H9 (cell line): Measurements from ENCODE around the gene LPP. TPM values are rescaled to one million over a fixed set of nuclear protein-coding genes. Genes with fewer than 3 reads are reported as not detected.

ENCODE experiments used
- DNase-seq: peaks from one replicate; pipeline ENCODE4 v3.0.0-alpha.2; 2017
- H2AFZ ChIP-seq: one replicate; pipeline ENCODE4 v1.6.1; 2013; ENCODE audit warnings: mild to moderate bottlenecking, low read length, control low read depth, moderate library complexity
- H2AK5ac ChIP-seq: 2 replicates; pipeline ENCODE4 v1.6.1; 2013; ENCODE audit warnings: low read length, control low read depth, mixed read lengths; ENCODE audit not compliant: insufficient read length
- H2BK120ac ChIP-seq: one replicate; pipeline ENCODE4 v1.6.1; 2013; ENCODE audit warnings: low read depth, mild to moderate bottlenecking, low read length, control low read depth, inconsistent platforms; ENCODE audit not compliant: poor library complexity, severe bottlenecking
- H2BK12ac ChIP-seq: 2 replicates; pipeline ENCODE4 v1.6.1; 2013; ENCODE audit warnings: low read length, control low read depth, mixed read lengths, low read depth; ENCODE audit not compliant: insufficient read length
- H2BK15ac ChIP-seq: 2 replicates; pipeline ENCODE4 v1.6.1; 2013; ENCODE audit warnings: low read depth, low read length, control low read depth
- H2BK20ac ChIP-seq: one replicate; pipeline ENCODE4 v1.6.1; 2013; ENCODE audit warnings: low read depth, mild to moderate bottlenecking, low read length, control low read depth, inconsistent platforms; ENCODE audit not compliant: poor library complexity, severe bottlenecking
- H2BK5ac ChIP-seq: 2 replicates; pipeline ENCODE4 v1.6.1; 2013; ENCODE audit warnings: low read length, control low read depth, mixed read lengths; ENCODE audit not compliant: insufficient read length
- H3K14ac ChIP-seq: 2 replicates; pipeline ENCODE4 v1.6.1; 2013; ENCODE audit warnings: low read length, control low read depth; ENCODE audit not compliant: insufficient read depth
- H3K18ac ChIP-seq: 2 replicates; pipeline ENCODE4 v1.6.1; 2013; ENCODE audit warnings: low read depth, mild to moderate bottlenecking, mixed read lengths, low read length, control low read depth; ENCODE audit not compliant: insufficient read length
- H3K23ac ChIP-seq: 2 replicates; pipeline ENCODE4 v1.6.1; 2013; ENCODE audit warnings: low read length, control low read depth, mixed read lengths, low read depth; ENCODE audit not compliant: insufficient read length
- H3K23me2 ChIP-seq: 2 replicates; pipeline ENCODE4 v1.6.1; 2013; ENCODE audit warnings: low read depth, mild to moderate bottlenecking, mixed read lengths, low read length, control low read depth; ENCODE audit not compliant: insufficient read length, poor library complexity, severe bottlenecking
- H3K27ac ChIP-seq: 2 replicates; pipeline ENCODE4 v1.5.1; 2013; ENCODE audit warnings: low read length, control low read depth, mixed read lengths, low read depth; ENCODE audit not compliant: insufficient read length
- H3K27me3 ChIP-seq: 2 replicates; pipeline ENCODE4 v1.6.1; 2013; ENCODE audit warnings: low read length, control low read depth, inconsistent platforms; ENCODE audit not compliant: insufficient read depth
- H3K4ac ChIP-seq: 2 replicates; pipeline ENCODE4 v1.6.1; 2013; ENCODE audit warnings: low read depth, mild to moderate bottlenecking, control low read depth, inconsistent platforms, low read length, moderate library complexity
- H3K4me1 ChIP-seq: 2 replicates; pipeline ENCODE4 v1.6.1; 2013; ENCODE audit warnings: low read length, control low read depth, inconsistent platforms; ENCODE audit not compliant: insufficient read depth
- H3K4me2 ChIP-seq: 2 replicates; pipeline ENCODE4 v1.6.1; 2013; ENCODE audit warnings: low read length, control low read depth, mixed read lengths; ENCODE audit not compliant: insufficient read length, insufficient read depth
- H3K56ac ChIP-seq: 2 replicates; pipeline ENCODE4 v1.6.1; 2013; ENCODE audit warnings: low read depth, mild to moderate bottlenecking, mixed read lengths, low read length, control low read depth; ENCODE audit not compliant: insufficient read length
- H3K79me1 ChIP-seq: 2 replicates; pipeline ENCODE4 v1.6.1; 2013; ENCODE audit warnings: low read depth, mild to moderate bottlenecking, moderate library complexity, low read length, control low read depth, inconsistent platforms; ENCODE audit not compliant: insufficient read depth, poor library complexity, severe bottlenecking
- H3K79me2 ChIP-seq: 2 replicates; pipeline ENCODE4 v1.6.1; 2013; ENCODE audit warnings: low read length, control low read depth, inconsistent platforms; ENCODE audit not compliant: insufficient read depth
- H3K9ac ChIP-seq: 2 replicates; pipeline ENCODE4 v1.6.1; 2013; ENCODE audit warnings: low read length, control low read depth, mixed read lengths; ENCODE audit not compliant: insufficient read length; ENCODE audit errors: extremely low read depth
- H3K9me3 ChIP-seq: one replicate; pipeline ENCODE4 v1.6.1; 2013; ENCODE audit warnings: low read depth, low read length, inconsistent platforms; ENCODE audit not compliant: control insufficient read depth
- H3T11ph ChIP-seq: one replicate; pipeline ENCODE4 v1.6.1; 2013; ENCODE audit warnings: mild to moderate bottlenecking, low read length, control low read depth, inconsistent platforms
- H4K20me1 ChIP-seq: one replicate; pipeline ENCODE4 v1.6.1; 2013; ENCODE audit not compliant: control insufficient read depth, insufficient read length, insufficient read depth
- H4K5ac ChIP-seq: 2 replicates; pipeline ENCODE4 v1.6.1; 2013; ENCODE audit warnings: low read depth, mild to moderate bottlenecking, mixed read lengths, low read length, control low read depth; ENCODE audit not compliant: insufficient read length
- H4K8ac ChIP-seq: replicated peaks from 2 replicates; pipeline ENCODE4 v1.6.1; 2013; ENCODE audit warnings: low read length, control low read depth, mixed read lengths, low read depth; ENCODE audit not compliant: insufficient read length
- H4K91ac ChIP-seq: 2 replicates; pipeline ENCODE4 v1.6.1; 2013; ENCODE audit warnings: low read depth, mild to moderate bottlenecking, moderate library complexity, mixed read lengths, low read length, control low read depth; ENCODE audit not compliant: insufficient read length
- H3K27ac Mint-ChIP-seq, 3 experiments: 2 replicates in 2 of 3; 3 replicates in 1 of 3; pipeline ENCODE4 v1.8.0; 2020 to 2021; ENCODE audit warnings: mixed read lengths in 3 of 3, mild to moderate bottlenecking in 1 of 3, moderate library complexity in 1 of 3
- H3K27me3 Mint-ChIP-seq: 2 replicates; pipeline ENCODE4 v1.8.0; 2021; ENCODE audit warnings: low read depth, mild to moderate bottlenecking, moderate library complexity, mixed read lengths
- H3K36me3 Mint-ChIP-seq, 3 experiments: 2 replicates in 2 of 3; 3 replicates in 1 of 3; pipeline ENCODE4 v1.8.0; 2020 to 2021; ENCODE audit warnings: low read depth in 3 of 3, mixed read lengths in 3 of 3; ENCODE audit not compliant: insufficient read depth in 1 of 3
- H3K4me1 Mint-ChIP-seq, 2 experiments: 2 replicates each; pipeline ENCODE4 v1.8.0; 2020; ENCODE audit warnings: mixed read lengths in 2 of 2
- H3K4me3 Mint-ChIP-seq, 2 experiments: 2 replicates in 1 of 2; 3 replicates in 1 of 2; pipeline ENCODE4 v1.8.0; 2020 to 2021; ENCODE audit warnings: mild to moderate bottlenecking in 2 of 2, mixed read lengths in 2 of 2, moderate library complexity in 1 of 2
- H3K9me3 Mint-ChIP-seq, 2 experiments: 2 replicates in 1 of 2; 3 replicates in 1 of 2; pipeline ENCODE4 v1.8.0; 2020; ENCODE audit warnings: mild to moderate bottlenecking in 2 of 2, mixed read lengths in 2 of 2, moderate library complexity in 1 of 2
- CTCF ChIP-seq: fragments of 200-600 bp; sonication (generic); conservative IDR thresholded peaks from 3 replicates; pipeline ENCODE4 v1.8.0; 2021; ENCODE audit warnings: antibody characterized with exemption, mild to moderate bottlenecking
- WGBS: extraction: QIAGEN DNeasy Blood & Tissue Kit; methylation state at CpG from one replicate; pipeline ENCODE4 v1.1.7; 2013; ENCODE audit warnings: missing lambda C conversion rate, low lambda C conversion rate, mixed read lengths; ENCODE audit not compliant: insufficient read length; ENCODE audit errors: extremely low coverage; 5-methylcytosine and 5-hydroxymethylcytosine counted together
- total RNA-seq: library from RNA; stranded (reverse); gene quantifications from 2 replicates; pipeline ENCODE4 v1.2.1, GENCODE V29; 2021

Gene LPP
- total RNA-seq, 1 experiment from 2014 or later = 64.6 TPM

DNA sequence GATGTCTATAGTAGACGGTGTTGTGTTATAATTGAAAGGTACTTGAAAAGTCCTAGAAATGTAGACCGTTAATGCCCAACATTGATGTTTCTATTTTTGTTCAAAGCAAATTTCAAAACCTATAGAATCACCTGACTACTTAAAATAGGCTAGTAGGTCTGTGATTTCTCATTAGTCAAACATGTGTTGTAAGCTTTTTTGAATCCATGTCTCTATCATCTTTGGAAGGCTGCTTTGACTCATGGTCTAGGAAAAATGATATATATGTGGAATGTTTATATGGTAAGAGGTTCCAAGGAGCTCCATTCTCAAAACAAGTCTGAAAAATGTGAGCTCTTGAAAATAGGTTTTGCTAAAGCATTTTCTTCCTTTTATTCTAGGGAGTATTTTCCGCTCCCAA, 375.3 kb downstream of the LPP start:
- no peak for TF ChIP-seq CTCF
- no peak overlapping the region for H3K56ac ChIP-seq
- H3K4me1 Mint-ChIP-seq = peaks cover 11 to 12% of the 10 kb centered on the region in 2 experiments; a peak in 3 of 4 replicates
- no peak overlapping the region for H4K91ac ChIP-seq
- H3K79me1 ChIP-seq = no peaks in the 10 kb centered on the region
- H2BK20ac ChIP-seq = no peak overlapping the region
- H3K4me2 ChIP-seq = no peak overlapping the region
- H4K5ac ChIP-seq = no peak overlapping the region
- H3K27me3 Mint-ChIP-seq = no peaks in the 10 kb centered on the region
- H2BK5ac ChIP-seq = no peak overlapping the region
- no peak overlapping the region for H2AK5ac ChIP-seq
- no peak overlapping the region for H3K4me3 Mint-ChIP-seq
- H3K9ac ChIP-seq = no peak overlapping the region
- no peaks in the 10 kb centered on the region; the same call in 1 of the 2 replicates for H3K79me2 ChIP-seq
- no peak overlapping the region for H3K23ac ChIP-seq
- no peak overlapping the region for H3K4ac ChIP-seq
- H2BK15ac ChIP-seq = no peak overlapping the region
- H3T11ph ChIP-seq = no peak overlapping the region
- H3K18ac ChIP-seq = no peak overlapping the region
- H3K9me3 ChIP-seq = no peaks in the 10 kb centered on the region
- H3K27ac ChIP-seq = no peak overlapping the region
- no peaks in the 10 kb centered on the region for H3K27me3 ChIP-seq
- no peak overlapping the region for H2BK120ac ChIP-seq
- H3K9me3 Mint-ChIP-seq = no peaks in the 10 kb centered on the region
- no peak overlapping the region for H3K27ac Mint-ChIP-seq
- H3K36me3 Mint-ChIP-seq = peaks cover 0 to 7% (median 2%) of the 10 kb centered on the region in 3 experiments; a peak in 3 of 7 replicates
- no CpG with 5 or more reads among the region's 3 CpGs for WGBS
- no peaks in the 10 kb centered on the region for H4K20me1 ChIP-seq
- no peak overlapping the region for H3K14ac ChIP-seq
- no peaks in the 10 kb centered on the region for H3K4me1 ChIP-seq
- no peak overlapping the region for H2BK12ac ChIP-seq
- no peak for DNase-seq
- H2AFZ ChIP-seq = no peak overlapping the region
- no peak overlapping the region for H4K8ac ChIP-seq
- H3K23me2 ChIP-seq = no peaks in the 10 kb centered on the region
